GM23338 (cell line): ENCODE data around the gene TUB. TPM values are rescaled to one million over a fixed set of nuclear protein-coding genes. Genes with fewer than 3 reads are reported as not detected.

ENCODE experiments used
- ATAC-seq: fragments of 200-7000 bp; cut with Tn5 transposase; 3 replicates; pipeline ENCODE4 v1.9.1; 2020
- DNase-seq: peaks from one replicate; pipeline ENCODE4 v3.0.0-alpha.2; 2015; ENCODE audit warnings: low spot score
- H2AFZ ChIP-seq: fragments of 200-600 bp; sonication (generic); 2 replicates; pipeline ENCODE4 v1.8.0; 2016; ENCODE audit warnings: antibody characterized with exemption, mild to moderate bottlenecking, moderate library complexity
- H3F3A ChIP-seq: fragments of 200-600 bp; sonication (generic); replicated peaks from 2 replicates; pipeline ENCODE4 v1.8.0; 2017; ENCODE audit warnings: antibody characterized with exemption, mixed run types, low read depth
- H3K27ac ChIP-seq: fragments of 200-600 bp; sonication (generic); 2 replicates; pipeline ENCODE4 v1.6.1; 2016; ENCODE audit warnings: low read depth
- H3K27me3 ChIP-seq: fragments of 200-600 bp; sonication (generic); 2 replicates; pipeline ENCODE4 v1.8.0; 2016; ENCODE audit warnings: mild to moderate bottlenecking, mixed run types, moderate library complexity; ENCODE audit not compliant: insufficient read depth
- H3K36me3 ChIP-seq: fragments of 200-600 bp; sonication (generic); 2 replicates; pipeline ENCODE4 v1.8.0; 2016; ENCODE audit warnings: mild to moderate bottlenecking; ENCODE audit not compliant: insufficient read depth
- H3K4me1 ChIP-seq: fragments of 200-600 bp; sonication (generic); 2 replicates; pipeline ENCODE4 v1.8.0; 2016; ENCODE audit warnings: mild to moderate bottlenecking, moderate library complexity; ENCODE audit not compliant: insufficient read depth
- H3K4me2 ChIP-seq: fragments of 200-600 bp; sonication (generic); 2 replicates; pipeline ENCODE4 v1.7.1; 2017; ENCODE audit warnings: mixed run types
- H3K4me3 ChIP-seq: fragments of 200-600 bp; sonication (generic); 2 replicates; pipeline ENCODE4 v1.6.1; 2016; ENCODE audit warnings: mixed run types
- H3K79me2 ChIP-seq: fragments of 200-600 bp; sonication (generic); replicated peaks from 2 replicates; pipeline ENCODE4 v1.8.0; 2017; ENCODE audit warnings: mild to moderate bottlenecking; ENCODE audit not compliant: insufficient read depth
- H3K9me2 ChIP-seq: fragments of 200-600 bp; sonication (generic); 2 replicates; pipeline ENCODE4 v1.8.0; 2017; ENCODE audit not compliant: insufficient read depth
- H4K20me1 ChIP-seq: fragments of 200-600 bp; sonication (generic); replicated peaks from 2 replicates; pipeline ENCODE4 v1.8.0; 2017; ENCODE audit warnings: mild to moderate bottlenecking; ENCODE audit not compliant: insufficient read depth
- H3K27ac Mint-ChIP-seq: 2 replicates; pipeline ENCODE4 v1.8.0; 2020; ENCODE audit warnings: inconsistent platforms, mild to moderate bottlenecking, moderate library complexity, mixed read lengths
- H3K27me3 Mint-ChIP-seq: 3 replicates; pipeline ENCODE4 v1.8.0; 2022; ENCODE audit warnings: low read depth, mild to moderate bottlenecking, moderate library complexity, mixed read lengths, inconsistent platforms; ENCODE audit not compliant: insufficient read depth, poor library complexity
- H3K36me3 Mint-ChIP-seq: 3 replicates; pipeline ENCODE4 v1.8.0; 2021; ENCODE audit warnings: low read depth, mild to moderate bottlenecking, inconsistent platforms, moderate library complexity, mixed read lengths
- H3K4me1 Mint-ChIP-seq: 3 replicates; pipeline ENCODE4 v1.8.0; 2020; ENCODE audit warnings: mild to moderate bottlenecking, inconsistent platforms, mixed read lengths
- H3K4me3 Mint-ChIP-seq: 3 replicates; pipeline ENCODE4 v1.8.0; 2021; ENCODE audit warnings: moderate library complexity, mild to moderate bottlenecking, inconsistent platforms, mixed read lengths
- H3K9me3 Mint-ChIP-seq: 3 replicates; pipeline ENCODE4 v1.8.0; 2020; ENCODE audit warnings: moderate library complexity, mild to moderate bottlenecking, inconsistent platforms, mixed read lengths
- CTCF ChIP-seq, 2 experiments: fragments of 200-600 bp in 1 of 2; sonication (generic) in 1 of 2; conservative IDR thresholded peaks; 2 replicates each; pipeline versions ENCODE4 v1.5.1 to v1.6.1; 2016 to 2017; ENCODE audit warnings: antibody characterized with exemption in 2 of 2, low read depth in 2 of 2, mild to moderate bottlenecking in 2 of 2, moderate library complexity in 1 of 2
- EZH2phosphoT487 ChIP-seq: fragments of 200-600 bp; sonication (generic); IDR thresholded peaks from one replicate; pipeline ENCODE4 v1.8.1; 2018; ENCODE audit warnings: antibody characterized with exemption; ENCODE audit not compliant: unreplicated experiment
- JUNB ChIP-seq: IDR thresholded peaks from one replicate; pipeline ENCODE4 v1.6.1; 2016; ENCODE audit warnings: antibody characterized with exemption; ENCODE audit not compliant: unreplicated experiment
- STAT1 ChIP-seq: IDR thresholded peaks from one replicate; pipeline ENCODE4 v1.6.1; 2016; ENCODE audit warnings: antibody characterized with exemption; ENCODE audit not compliant: unreplicated experiment
- ZNF331 ChIP-seq: fragments of 250-450 bp; sonication (Bioruptor Pico); IDR thresholded peaks from 2 replicates; pipeline ENCODE4 v1.5.0; 2020; ENCODE audit warnings: low read depth, mild to moderate bottlenecking, moderate library complexity
- polyA plus RNA-seq: library from polyadenylated mRNA; unstranded; fragments of >200 nt; fragmentation: Nextera tagmentation; extraction: Ambion mirVana; gene quantifications from 2 replicates; pipeline ENCODE4 v1.2.1, GENCODE V29; 2016
- total RNA-seq: library from RNA; depleted of rRNA; stranded (reverse); fragments of >200 nt; shearing (Covaris generic); gene quantifications from 2 replicates; pipeline ENCODE4 v1.2.3, GENCODE V29; 2014
- TF ChIP-seq, protein P1 (sequence below): fragments of 250-450 bp; sonication (Bioruptor Pico); IDR thresholded peaks from 2 replicates; pipeline ENCODE4 v1.5.0; 2020; ENCODE audit warnings: mild to moderate bottlenecking, moderate library complexity

TUB gene
- total and polyA plus RNA-seq, 2 experiments from 2014 or later = 5.5 to 30.4 TPM

DNA sequence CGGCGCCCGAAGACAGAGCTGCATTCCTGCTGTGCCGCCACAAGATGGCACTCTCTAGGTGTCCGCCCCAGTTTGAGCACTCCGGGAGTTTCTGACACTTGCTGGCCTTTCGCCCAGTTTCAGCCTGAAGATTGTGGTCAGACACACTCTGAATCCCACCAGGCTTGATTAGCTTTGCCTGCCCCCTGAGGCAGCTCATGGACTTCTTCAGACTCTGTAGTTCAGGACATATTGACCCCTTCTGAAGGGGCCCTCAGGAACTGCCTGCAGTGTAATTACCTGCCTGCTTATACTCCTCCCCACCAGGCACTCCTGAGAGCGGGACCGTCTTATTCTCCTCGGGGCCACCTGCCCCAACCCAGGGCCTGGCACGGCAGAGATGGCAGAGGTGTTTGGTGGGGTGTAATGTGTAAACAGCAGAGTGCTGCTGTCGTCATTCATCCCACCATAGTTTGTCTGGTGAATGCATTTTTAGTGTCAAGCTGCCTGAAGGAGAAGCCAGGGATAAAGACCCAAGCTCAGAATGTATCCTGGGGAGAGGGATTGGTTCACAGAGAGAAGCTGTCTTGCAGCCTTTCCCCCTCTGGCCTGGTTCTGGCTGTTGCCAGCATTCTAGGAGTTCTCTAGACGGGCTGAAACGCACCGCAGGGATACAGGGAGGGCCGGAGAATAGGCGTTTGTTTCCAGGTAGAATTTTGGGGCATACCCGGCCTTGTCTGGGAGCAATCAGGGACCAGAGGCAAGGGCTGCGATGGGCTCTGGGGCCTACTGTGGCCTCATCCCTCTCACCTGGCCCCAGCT, 47.5 kb upstream of the TUB start:
- Histone ChIP-seq H3K4me3 (no peak overlapping the region; the same call in 1 of the 2 replicates), H3K4me2 (no peak overlapping the region; the same call in 1 of the 2 replicates)
- peaks cover 11% of the 10 kb centered on the region for H3K27me3 Mint-ChIP-seq

More for the DNA sequence above, 47.5 kb upstream of the TUB start:
- H4K20me1 ChIP-seq = no peaks in the 10 kb centered on the region
- no peaks in the 10 kb centered on the region for H3K79me2 ChIP-seq
- TF ChIP-seq JUNB (no peak), EZH2phosphoT487 (no peak), STAT1 (no peak), CTCF (conservative IDR thresholded peaks at IDR 0.05; ENCODE audit: low read depth in 2 of 2) (peak; percentile 86 to 90), ZNF331 (no peak)
- TF ChIP-seq, protein P1, sequence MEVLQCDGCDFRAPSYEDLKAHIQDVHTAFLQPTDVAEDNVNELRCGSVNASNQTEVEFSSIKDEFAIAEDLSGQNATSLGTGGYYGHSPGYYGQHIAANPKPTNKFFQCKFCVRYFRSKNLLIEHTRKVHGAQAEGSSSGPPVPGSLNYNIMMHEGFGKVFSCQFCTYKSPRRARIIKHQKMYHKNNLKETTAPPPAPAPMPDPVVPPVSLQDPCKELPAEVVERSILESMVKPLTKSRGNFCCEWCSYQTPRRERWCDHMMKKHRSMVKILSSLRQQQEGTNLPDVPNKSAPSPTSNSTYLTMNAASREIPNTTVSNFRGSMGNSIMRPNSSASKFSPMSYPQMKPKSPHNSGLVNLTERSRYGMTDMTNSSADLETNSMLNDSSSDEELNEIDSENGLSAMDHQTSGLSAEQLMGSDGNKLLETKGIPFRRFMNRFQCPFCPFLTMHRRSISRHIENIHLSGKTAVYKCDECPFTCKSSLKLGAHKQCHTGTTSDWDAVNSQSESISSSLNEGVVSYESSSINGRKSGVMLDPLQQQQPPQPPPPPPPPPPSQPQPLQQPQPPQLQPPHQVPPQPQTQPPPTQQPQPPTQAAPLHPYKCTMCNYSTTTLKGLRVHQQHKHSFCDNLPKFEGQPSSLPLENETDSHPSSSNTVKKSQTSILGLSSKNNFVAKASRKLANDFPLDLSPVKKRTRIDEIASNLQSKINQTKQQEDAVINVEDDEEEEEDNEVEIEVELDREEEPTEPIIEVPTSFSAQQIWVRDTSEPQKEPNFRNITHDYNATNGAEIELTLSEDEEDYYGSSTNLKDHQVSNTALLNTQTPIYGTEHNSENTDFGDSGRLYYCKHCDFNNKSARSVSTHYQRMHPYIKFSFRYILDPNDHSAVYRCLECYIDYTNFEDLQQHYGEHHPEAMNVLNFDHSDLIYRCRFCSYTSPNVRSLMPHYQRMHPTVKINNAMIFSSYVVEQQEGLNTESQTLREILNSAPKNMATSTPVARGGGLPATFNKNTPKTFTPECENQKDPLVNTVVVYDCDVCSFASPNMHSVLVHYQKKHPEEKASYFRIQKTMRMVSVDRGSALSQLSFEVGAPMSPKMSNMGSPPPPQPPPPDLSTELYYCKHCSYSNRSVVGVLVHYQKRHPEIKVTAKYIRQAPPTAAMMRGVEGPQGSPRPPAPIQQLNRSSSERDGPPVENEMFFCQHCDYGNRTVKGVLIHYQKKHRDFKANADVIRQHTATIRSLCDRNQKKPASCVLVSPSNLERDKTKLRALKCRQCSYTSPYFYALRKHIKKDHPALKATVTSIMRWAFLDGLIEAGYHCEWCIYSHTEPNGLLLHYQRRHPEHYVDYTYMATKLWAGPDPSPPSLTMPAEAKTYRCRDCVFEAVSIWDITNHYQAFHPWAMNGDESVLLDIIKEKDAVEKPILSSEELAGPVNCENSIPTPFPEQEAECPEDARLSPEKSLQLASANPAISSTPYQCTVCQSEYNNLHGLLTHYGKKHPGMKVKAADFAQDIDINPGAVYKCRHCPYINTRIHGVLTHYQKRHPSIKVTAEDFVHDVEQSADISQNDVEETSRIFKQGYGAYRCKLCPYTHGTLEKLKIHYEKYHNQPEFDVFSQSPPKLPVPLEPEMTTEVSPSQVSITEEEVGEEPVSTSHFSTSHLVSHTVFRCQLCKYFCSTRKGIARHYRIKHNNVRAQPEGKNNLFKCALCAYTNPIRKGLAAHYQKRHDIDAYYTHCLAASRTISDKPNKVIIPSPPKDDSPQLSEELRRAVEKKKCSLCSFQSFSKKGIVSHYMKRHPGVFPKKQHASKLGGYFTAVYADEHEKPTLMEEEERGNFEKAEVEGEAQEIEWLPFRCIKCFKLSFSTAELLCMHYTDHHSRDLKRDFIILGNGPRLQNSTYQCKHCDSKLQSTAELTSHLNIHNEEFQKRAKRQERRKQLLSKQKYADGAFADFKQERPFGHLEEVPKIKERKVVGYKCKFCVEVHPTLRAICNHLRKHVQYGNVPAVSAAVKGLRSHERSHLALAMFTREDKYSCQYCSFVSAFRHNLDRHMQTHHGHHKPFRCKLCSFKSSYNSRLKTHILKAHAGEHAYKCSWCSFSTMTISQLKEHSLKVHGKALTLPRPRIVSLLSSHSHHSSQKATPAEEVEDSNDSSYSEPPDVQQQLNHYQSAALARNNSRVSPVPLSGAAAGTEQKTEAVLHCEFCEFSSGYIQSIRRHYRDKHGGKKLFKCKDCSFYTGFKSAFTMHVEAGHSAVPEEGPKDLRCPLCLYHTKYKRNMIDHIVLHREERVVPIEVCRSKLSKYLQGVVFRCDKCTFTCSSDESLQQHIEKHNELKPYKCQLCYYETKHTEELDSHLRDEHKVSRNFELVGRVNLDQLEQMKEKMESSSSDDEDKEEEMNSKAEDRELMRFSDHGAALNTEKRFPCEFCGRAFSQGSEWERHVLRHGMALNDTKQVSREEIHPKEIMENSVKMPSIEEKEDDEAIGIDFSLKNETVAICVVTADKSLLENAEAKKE (CRISPR knock-in tag) = no peak
- H2AFZ ChIP-seq = no peak overlapping the region
- H3K9me2 ChIP-seq = no peaks in the 10 kb centered on the region
- H3K4me1 Mint-ChIP-seq = peaks cover 17% of the 10 kb centered on the region
- H3K36me3 Mint-ChIP-seq = no peaks in the 10 kb centered on the region
- ATAC-seq = peak; percentile 88
- no peaks in the 10 kb centered on the region for H3K27me3 ChIP-seq
- peak overlapping the region; percentile 41; the same call in 2 of the 3 replicates for H3K4me3 Mint-ChIP-seq
- peak; percentile 93 for DNase-seq
- no peaks in the 10 kb centered on the region for H3K36me3 ChIP-seq
- peaks cover 9% of the 10 kb centered on the region; the same call in 1 of the 2 replicates for H3K4me1 ChIP-seq
- 0 out of 2 replicates have a peak, but pooled peaks cover 3% of the 10 kb centered on the region for H3F3A ChIP-seq
- no peak overlapping the region for H3K27ac Mint-ChIP-seq
- no peak overlapping the region for H3K27ac ChIP-seq
- no peaks in the 10 kb centered on the region for H3K9me3 Mint-ChIP-seq
